Retinal pigment epithelial cell (primary cell): ENCODE results near the gene ESD.

Experiments
- DNase-seq: peaks from one replicate; pipeline ENCODE4 v3.0.0-alpha.2; 2010; ENCODE audit warnings: low read depth
- H3K4me3 ChIP-seq: 2 replicates; pipeline ENCODE4 v1.5.1; 2011; ENCODE audit warnings: mild to moderate bottlenecking, low read length, control low read depth, moderate library complexity
- CTCF ChIP-seq: conservative IDR thresholded peaks from 2 replicates; pipeline ENCODE4 v1.5.1; 2011; ENCODE audit warnings: low read depth, low read length, control low read depth, inconsistent platforms

ESD gene

DNA sequence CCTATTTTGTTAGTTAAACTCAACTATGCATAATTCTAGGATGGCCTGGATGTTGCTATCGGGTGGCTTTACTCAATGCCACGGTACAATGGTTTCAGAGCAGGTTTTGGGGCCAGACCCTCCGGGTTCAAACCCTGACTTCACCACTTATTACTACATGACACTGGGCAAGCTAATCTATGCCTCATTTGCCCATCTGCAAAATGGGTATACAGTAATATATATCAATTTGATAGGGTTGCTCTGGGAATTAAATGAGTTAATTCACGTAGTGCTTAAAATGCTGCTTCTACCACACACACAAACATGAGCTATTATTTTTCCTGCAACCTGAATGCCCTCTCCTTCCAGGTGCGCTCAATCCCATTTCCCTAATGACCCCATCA is 839 bp downstream of the ESD start:
- DNase-seq: no peak
- peak overlapping the region; percentile 82 for H3K4me3 ChIP-seq
- TF ChIP-seq CTCF: no peak

DNA sequence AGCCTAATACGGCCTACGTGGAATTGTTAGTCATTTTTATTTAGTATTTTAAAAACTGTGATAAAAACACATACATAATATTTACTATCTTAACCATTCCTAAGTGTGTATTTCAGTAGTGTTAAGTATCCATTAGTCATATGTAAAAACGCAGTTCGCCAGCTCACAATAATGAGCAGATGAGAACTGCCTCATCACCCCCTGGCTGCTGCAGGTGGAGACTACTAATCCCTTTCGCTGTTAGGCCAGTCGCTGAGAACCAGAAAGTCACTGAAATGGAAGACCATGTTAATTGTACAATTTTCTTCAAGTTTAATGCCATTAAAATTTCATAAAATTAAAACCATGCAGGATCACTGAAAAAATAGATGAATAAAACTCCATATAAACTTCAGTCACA is 1.6 kb downstream of the ESD start:
- H3K4me3 ChIP-seq: no peak overlapping the region
- peak; percentile 51 for TF ChIP-seq CTCF
- peak; percentile 70 for DNase-seq

- TF ChIP-seq CTCF: no peak
- H3K4me3 ChIP-seq: no peak overlapping the region
- no peak for DNase-seq
Observed at GRCh38 chr13:46783504-46783903, 13.5 kb downstream of the ESD start.

GRCh38 chr13:46782691-46783090 is 14.3 kb downstream of the ESD start:
- no peak for DNase-seq
- no peak for TF ChIP-seq CTCF
- no peak overlapping the region for H3K4me3 ChIP-seq

DNA sequence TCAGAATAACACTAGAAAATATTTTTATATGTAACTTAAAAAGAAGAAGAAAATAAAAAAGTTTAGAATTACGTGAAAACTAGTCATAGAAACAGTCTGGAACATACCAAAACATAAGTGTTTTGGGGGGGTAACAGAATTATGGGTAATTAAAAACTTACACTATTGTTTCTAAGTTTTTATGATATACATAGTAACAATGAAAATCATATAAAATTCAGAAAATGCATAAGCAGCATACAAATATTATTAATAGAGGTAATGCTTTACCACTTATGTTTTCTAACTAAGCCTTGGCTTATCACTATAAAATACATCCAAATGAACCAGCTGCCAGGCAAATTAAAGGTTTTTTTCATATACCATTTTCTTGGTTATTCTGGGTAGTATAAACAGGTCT is 14.9 kb downstream of the ESD start:
- no peak for DNase-seq
- no peak for TF ChIP-seq CTCF
- no peak overlapping the region for H3K4me3 ChIP-seq

- no peak for TF ChIP-seq CTCF
Observed at GRCh38 chr13:46778890-46779289, 18.1 kb downstream of the ESD start.

GRCh38 chr13:46778095-46778494 is 18.9 kb downstream of the ESD start:
- H3K4me3 ChIP-seq: no peak overlapping the region
- TF ChIP-seq CTCF: no peak

More at GRCh38 chr13:46778890-46779289, 18.1 kb downstream of the ESD start:
- H3K4me3 ChIP-seq: no peak overlapping the region
- no peak for DNase-seq

More at GRCh38 chr13:46778095-46778494, 18.9 kb downstream of the ESD start:
- no peak for DNase-seq
